Cerebellar nuclear complex (tissue), 1 donor: ENCODE results near the gene SIGLECL1.
"Not testable (repeated sequence)": the region's sequence is repeated elsewhere in the genome, so short reads cannot be mapped to it uniquely, and the experiment has no call there.

Experiments used
- DNase-seq, 2 experiments: peaks; one replicate each; lab custom pipeline; 2025; lab: John Stamatoyannopoulos, UW

The SIGLECL1 gene

GRCh38 chr19:51250786-51251467 lies at the start of gene SIGLECL1:
SIGLECL1 (plus strand) TSS chr19:51251080; CDS start chr19:51264073, 12,993 bp downstream.
- no peak for DNase-seq

GRCh38 chr19:51201712-51202111 lies 49.2 kb upstream of the SIGLECL1 start:
- no peak for DNase-seq

DNA sequence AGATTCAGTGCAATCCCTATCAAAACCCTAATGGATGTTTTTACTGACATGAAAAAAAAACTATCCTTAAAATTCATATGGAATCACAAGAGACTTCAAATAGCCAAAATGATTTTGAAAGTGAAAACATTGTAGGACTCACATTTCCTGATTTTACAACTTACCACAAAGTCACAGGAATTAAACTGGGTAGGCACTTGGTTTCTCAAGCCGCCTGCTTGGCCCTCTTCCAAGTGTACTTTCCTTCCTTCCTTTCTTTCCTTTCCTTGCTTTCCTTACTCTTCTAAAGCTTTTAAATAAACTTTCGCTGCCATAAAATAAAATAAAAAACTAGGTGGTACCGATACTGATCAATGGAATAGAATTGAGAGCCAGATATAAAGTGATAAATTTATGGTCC lies 47.0 kb upstream of the SIGLECL1 start:
- DNase-seq = no peak

DNA sequence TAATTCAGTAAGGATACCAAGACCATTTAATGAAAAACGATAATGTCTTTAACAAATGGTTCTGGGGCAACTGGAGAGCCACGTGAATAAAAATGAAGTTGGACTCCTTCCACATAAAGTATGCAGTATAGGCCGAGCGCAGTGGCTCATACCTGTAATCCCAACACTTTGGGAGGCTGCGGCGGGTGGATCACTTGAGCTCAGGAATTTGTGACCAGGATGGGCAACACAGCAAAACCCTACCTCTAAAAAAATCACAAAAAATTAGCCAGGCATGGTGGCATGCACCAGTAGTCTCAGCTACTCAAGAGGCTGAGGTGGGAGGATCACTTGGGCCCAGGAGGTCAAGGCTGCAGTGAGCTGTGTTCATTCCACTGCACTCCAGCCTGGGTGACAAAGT lies 46.6 kb upstream of the SIGLECL1 start:
- no peak for DNase-seq

- no peak for DNase-seq
Observed at GRCh38 chr19:51207747-51208146, 43.1 kb upstream of the SIGLECL1 start.

DNA sequence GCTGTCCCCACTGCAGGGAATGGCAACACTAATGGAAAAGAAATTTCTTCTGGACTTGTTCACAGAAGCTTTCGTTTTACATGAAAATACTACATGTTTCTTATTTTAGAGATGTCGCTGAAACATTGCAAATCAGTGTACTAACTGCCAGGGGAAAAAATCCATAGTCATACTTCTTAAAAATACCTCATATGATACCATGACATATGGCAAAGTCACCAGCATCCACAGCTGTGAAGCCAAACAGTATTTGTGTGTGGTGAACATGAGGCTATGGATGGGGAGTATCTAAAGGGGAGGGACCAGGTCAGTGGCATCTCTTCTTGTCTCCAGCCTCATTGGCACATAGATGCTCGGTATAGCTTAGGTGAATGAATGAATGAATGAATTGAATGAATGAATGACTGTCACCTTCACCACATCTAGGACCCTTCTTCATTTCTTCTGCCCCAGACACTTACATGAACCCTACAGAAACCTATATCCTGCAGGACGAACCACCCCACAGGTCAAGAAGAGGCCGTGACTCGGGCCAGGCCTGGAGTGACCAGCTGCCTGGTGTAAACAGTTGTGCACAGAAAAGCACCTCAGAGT lies 40.6 kb upstream of the SIGLECL1 start:
- DNase-seq = no peak

DNA sequence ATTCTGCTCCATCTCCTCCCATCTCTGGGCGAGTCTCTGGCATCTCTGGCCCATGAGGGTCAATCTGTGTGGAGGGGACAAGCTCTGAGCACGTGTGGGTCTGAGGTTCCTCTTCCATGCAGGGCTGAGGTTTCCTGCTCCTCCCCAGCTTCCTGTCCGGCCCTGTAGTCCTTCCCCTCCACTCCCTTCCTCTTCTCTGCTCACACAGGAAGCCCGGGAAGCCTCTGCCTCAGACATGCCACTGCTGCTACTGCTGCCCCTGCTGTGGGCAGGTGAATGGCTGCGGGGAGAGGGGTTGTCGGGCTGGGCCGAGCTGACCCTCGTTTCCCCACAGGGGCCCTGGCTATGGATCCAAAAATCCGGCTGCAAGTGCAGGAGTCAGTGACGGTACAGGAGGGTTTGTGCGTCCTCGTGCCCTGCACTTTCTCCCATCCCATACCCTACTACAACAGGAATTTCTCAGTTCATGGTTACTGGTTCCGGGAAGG lies 40.0 kb upstream of the SIGLECL1 start:
- not testable (repeated sequence) for DNase-seq

- no peak for DNase-seq
Observed at GRCh38 chr19:51211833-51212232, 39.0 kb upstream of the SIGLECL1 start.

DNA sequence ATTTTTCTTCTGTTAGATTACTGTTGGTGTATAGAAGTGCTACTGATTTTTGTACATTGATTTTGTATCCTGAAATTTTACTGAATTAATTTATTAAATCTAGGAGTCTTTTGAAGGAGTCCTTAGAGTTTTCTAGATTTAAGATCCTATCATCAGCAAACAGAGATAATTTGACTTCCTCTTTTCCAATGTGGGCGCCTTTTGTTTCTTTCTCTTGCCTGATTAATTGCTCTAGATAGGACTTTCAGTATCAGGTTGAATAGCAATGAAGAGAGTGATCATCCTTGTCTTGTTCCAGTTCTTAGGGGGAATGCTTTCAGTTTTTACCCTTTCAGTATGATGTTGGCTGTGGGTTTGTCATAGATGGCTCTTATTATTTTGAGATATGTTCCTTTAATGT lies 31.6 kb upstream of the SIGLECL1 start:
- no peak for DNase-seq

DNA sequence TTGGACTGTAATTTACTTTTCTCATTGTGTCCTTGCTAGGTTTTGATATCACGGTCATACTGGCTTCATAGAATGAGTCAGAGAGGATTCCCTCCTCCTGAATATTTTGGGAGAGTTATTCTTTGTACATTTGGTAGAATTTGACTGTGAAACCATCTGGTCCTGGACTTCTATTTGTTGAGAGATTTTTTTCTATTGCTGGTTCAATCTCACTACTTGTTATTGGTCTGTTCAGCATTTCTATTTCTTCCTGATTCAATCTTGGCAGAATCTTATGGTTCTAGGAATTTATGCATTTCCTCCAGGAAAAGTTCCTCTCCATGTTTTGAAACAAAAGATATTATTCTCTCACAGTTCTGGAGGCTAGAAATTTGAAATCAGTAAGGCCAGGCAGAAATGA lies 30.9 kb upstream of the SIGLECL1 start:
- no peak for DNase-seq

- no peak for DNase-seq
Observed at GRCh38 chr19:51220996-51221395, 29.9 kb upstream of the SIGLECL1 start.

GRCh38 chr19:51224163-51224641 lies 26.7 kb upstream of the SIGLECL1 start:
- DNase-seq = no peak

DNA sequence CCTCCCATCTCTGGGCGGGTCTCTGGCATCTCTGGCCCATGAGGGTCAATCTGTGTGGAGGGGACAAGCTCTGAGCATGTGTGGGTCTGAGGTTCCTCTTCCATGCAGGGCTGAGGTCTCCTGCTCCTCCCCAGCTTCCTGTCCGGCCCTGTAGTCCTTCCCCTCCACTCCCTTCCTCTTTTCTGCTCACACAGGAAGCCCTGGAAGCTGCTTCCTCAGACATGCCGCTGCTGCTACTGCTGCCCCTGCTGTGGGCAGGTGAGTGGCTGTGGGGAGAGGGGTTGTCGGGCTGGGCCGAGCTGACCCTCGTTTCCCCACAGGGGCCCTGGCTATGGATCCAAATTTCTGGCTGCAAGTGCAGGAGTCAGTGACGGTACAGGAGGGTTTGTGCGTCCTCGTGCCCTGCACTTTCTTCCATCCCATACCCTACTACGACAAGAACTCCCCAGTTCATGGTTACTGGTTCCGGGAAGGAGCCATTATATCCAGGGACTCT lies 25.9 kb upstream of the SIGLECL1 start, which contains the start of gene CD33:
Gene CD33 (plus strand): TSS at position 183 of the 496 bp plus-strand sequence. CDS start 39 bp downstream, at position 222.
- DNase-seq = not testable (repeated sequence)

DNA sequence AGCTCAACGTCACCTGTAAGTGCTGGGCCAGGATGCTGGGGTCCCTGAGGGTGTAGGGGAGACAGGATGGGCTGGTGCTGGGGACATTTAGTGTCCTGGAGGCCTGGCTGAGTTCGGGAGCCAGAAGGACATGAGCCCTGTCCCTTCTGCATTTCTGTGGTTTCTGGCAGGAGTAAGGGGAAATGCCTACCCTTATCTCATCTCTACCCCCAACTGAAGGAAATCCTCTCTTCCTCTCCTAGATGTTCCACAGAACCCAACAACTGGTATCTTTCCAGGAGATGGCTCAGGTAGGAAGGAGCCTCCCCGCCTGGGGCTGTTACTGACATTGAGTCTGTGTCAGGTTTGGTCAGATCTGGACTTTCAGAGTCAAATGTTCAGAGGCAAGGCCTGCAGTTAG lies 24.8 kb upstream of the SIGLECL1 start:
- no peak for DNase-seq

DNA sequence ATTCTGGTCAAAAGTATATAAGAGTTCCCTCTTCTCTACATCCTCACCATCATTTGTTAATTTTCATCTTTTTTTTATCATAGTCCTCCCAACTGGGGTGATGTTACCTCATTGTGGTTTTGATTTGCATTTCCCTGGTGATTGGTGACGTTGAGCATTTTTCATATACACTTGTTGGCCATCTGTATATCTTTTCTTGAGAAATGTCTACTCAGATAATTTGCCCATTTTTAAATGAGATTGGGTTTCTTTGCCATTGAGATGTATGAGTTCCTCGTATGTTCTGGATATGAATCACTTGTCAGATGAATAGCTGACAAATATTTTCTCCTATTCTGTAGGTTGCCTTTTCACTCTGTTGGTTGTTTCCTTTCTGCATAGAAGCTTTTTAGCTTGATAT lies 23.6 kb upstream of the SIGLECL1 start:
- DNase-seq = no peak

DNA sequence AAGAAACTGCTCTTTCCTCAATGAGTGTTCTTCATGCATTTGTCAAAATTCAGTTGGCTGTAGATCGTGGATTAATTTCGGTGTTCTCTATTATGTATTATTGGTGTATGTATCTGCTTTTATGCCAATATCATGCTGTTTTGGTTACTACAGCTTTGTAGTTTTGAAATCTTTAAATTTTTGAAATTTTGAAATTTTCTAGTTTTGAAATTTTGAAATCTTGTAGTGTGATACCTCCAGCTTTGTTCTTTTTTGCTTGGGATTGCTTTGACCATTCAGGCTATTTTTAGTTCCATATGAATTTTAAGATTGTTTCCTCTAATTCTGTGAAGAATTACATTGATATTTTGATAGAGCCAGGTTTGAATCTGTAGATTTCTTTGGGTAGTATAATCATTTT lies 22.9 kb upstream of the SIGLECL1 start:
- no peak for DNase-seq

DNA sequence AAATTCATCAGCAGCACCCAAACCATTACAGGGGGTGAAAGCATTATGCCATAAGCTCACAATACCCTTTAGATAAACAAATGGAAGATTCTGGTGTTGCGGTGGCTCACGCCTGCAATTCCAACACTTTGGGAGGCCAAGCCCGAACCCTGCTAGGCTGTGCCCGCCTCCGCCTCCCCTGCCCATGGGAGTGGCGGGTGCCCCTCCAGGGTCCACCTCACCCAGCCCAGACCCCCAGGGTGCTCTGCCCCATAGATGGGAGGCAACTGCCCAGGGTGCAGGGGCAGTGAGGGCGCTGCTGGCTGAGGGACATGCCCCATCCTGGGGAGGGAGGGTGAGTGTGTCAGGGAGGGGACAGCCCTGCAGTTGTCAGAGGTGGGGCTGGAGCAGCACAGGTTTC lies 10.0 kb upstream of the SIGLECL1 start:
- no peak for DNase-seq

- no peak for DNase-seq
Observed at GRCh38 chr19:51242881-51243630, 7.8 kb upstream of the SIGLECL1 start.

GRCh38 chr19:51246164-51246552 lies 4.7 kb upstream of the SIGLECL1 start:
- DNase-seq = no peak

DNA sequence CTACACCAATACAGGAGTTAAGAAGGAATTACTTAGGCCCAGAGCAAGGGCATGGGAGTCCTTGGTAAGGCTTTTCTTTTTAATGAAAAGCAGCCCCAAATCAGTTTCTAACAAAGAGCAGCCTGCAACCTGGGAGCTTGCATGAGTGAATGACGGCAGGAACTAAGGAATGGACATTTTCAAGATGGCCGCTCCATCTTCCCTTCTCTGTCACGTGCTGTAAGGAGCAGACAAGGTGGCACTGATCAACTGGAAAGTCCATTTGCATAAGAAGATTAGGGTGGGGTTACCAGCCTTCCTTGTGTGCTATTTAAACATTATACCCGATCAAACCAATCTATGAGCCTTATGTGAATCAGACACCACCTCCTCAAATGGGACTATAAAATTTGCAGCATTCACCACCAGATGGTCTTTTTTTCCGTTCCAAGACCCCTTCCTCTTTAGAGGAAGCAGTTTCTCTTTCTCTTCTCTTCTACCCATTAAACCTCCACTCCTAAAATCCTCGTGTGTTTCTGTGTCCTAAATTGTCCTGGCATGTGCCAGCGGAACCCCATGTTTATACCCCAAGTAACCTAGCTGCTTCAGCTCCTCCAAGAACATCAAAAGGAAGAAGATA lies 2.8 kb upstream of the SIGLECL1 start:
- no peak for DNase-seq

DNA sequence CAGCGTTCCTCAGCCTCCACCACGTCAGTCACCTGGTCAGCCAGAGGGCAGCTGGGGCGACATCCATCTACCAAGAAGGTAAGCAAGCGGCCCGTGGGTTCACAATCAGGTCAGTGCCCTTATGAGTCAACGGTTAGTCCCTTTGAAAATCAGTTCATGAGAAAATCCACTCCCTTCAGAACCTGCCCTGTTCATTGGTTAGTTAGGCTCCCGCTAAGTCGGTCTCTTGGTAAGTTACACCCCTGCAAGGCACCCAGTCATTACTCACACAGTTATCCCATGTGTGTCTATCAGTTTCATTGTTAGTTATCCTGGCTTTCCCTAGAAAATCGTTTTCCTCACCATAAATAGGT lies 564 bp downstream of the SIGLECL1 start:
- no peak for DNase-seq
